Esophagus squamous epithelium (tissue), 5 donors: Measurements from ENCODE around the gene DCHS1. TPM values are rescaled to one million over a fixed set of nuclear protein-coding genes. Genes with fewer than 3 reads are reported as not detected.

Experiments used
- DNase-seq: peaks from one replicate; lab custom pipeline; 2025; lab: John Stamatoyannopoulos, UW
- H3K27ac ChIP-seq, 4 donors: fragments of 200-600 bp; sonication (generic); one replicate each; pipeline ENCODE4 v1.5.1; 2016 to 2019; ENCODE audit warnings: mild to moderate bottlenecking in 1 of 4
- H3K27me3 ChIP-seq, 4 donors: fragments of 200-600 bp; sonication (generic); 1 replicate in 3 of 4; 2 replicates in 1 of 4; pipeline versions ENCODE4 v1.5.1 to v1.6.0; 2017 to 2021; ENCODE audit warnings: antibody characterized with exemption in 1 of 4
- H3K36me3 ChIP-seq, 3 donors: fragments of 200-600 bp; sonication (generic); one replicate each; pipeline ENCODE4 v1.5.1; 2016 to 2019
- H3K4me1 ChIP-seq, 3 donors: fragments of 200-600 bp; sonication (generic); one replicate each; pipeline ENCODE4 v1.5.1; 2017 to 2019
- H3K4me3 ChIP-seq, 4 donors: fragments of 200-600 bp; sonication (generic); 1 replicate in 3 of 4; 2 replicates in 1 of 4; pipeline ENCODE4 v1.5.1; 2016 to 2019; ENCODE audit warnings: mild to moderate bottlenecking in 2 of 4, moderate library complexity in 1 of 4
- H3K9me3 ChIP-seq, 3 donors: fragments of 200-600 bp; sonication (generic); one replicate each; pipeline ENCODE4 v1.5.1; 2016 to 2019
- CTCF ChIP-seq, 6 experiments: fragments of 450-650 bp in 4 of 6; fragments of 200-600 bp in 2 of 6; sonication (generic) in 2 of 6; IDR thresholded peaks; one replicate each; pipeline ENCODE4 v1.5.1; 2016 to 2019; ENCODE audit warnings: antibody characterized with exemption in 6 of 6, mild to moderate bottlenecking in 4 of 6, moderate library complexity in 4 of 6
- POLR2A ChIP-seq, 4 donors: fragments of 450-650 bp; IDR thresholded peaks; one replicate each; pipeline ENCODE4 v1.6.1; 2017; ENCODE audit warnings: antibody characterized with exemption in 4 of 4, mild to moderate bottlenecking in 4 of 4, moderate library complexity in 3 of 4
- WGBS, 2 donors: methylation state at CpG; one replicate each; pipeline ENCODE4 v1.1.5; 2018; 5-methylcytosine and 5-hydroxymethylcytosine counted together
- intact Hi-C: fragments of 100-400 bp; cut with DNase I; formaldehyde crosslinking; loops from one replicate; pipeline ENCODE4 v1.15.0; 2022
- total RNA-seq, 4 donors: library from RNA; depleted of rRNA; stranded (reverse); fragments of >200 nt; gene quantifications; one replicate each; pipeline ENCODE4 v1.1.0, GENCODE V29; 2016
- donor health status: DM: yes; HTN: yes; CAD: no.

DCHS1 gene
- total RNA-seq, 4 donors from 2014 or later = 1.1 to 9.9 (median 2.3) TPM

GRCh38 chr11:6635082-6635932 lies 20.3 kb downstream of the DCHS1 start:
- 54 to 64% methylated on average over 9 to 10 of the region's 10 CpGs for WGBS, 2 donors

GRCh38 chr11:6634534-6634933 lies 21.1 kb downstream of the DCHS1 start:
- TF ChIP-seq POLR2A (IDR thresholded peaks at IDR 0.05) (no peak), CTCF (IDR thresholded peaks at IDR 0.05) (no peak)
- no peak for DNase-seq
- peaks cover 0 to 26% (median 0%) of the 10 kb centered on the region in 4 donors for H3K27me3 ChIP-seq
- peak overlapping the region in 1 of 4 donors; percentile 61 for H3K27ac ChIP-seq
- WGBS, 2 donors = 36 to 54% methylated on average over 1 of the region's 1 CpG
- no peaks in the 10 kb centered on the region for H3K9me3 ChIP-seq
- intact Hi-C loops = no loop called here
- no peak overlapping the region for H3K4me3 ChIP-seq
- H3K36me3 ChIP-seq = peaks cover 0 to 35% (median 0%) of the 10 kb centered on the region in 3 donors
- peaks cover 8 to 68% (median 20%) of the 10 kb centered on the region in 3 donors for H3K4me1 ChIP-seq

More at GRCh38 chr11:6635082-6635932, 20.3 kb downstream of the DCHS1 start:
- TF ChIP-seq POLR2A (IDR thresholded peaks at IDR 0.05) (no peak), CTCF (IDR thresholded peaks at IDR 0.05) (no peak)
- H3K4me1 ChIP-seq = peaks cover 8 to 62% (median 20%) of the 10 kb centered on the region in 3 donors
- no peak overlapping the region for H3K4me3 ChIP-seq
- DNase-seq = no peak
- intact Hi-C loops = no loop called here
- H3K27me3 ChIP-seq = peaks cover 0 to 18% (median 0%) of the 10 kb centered on the region in 4 donors
- H3K27ac ChIP-seq = peak overlapping the region in 3 of 4 donors; percentile 61 to 72 (median 63)
- H3K36me3 ChIP-seq = peaks cover 0 to 35% (median 0%) of the 10 kb centered on the region in 3 donors
- no peaks in the 10 kb centered on the region for H3K9me3 ChIP-seq

- intact Hi-C loops = no loop called here
- DNase-seq = no peak
- Histone ChIP-seq H3K36me3 (peaks cover 0 to 41% (median 0%) of the 10 kb centered on the region in 3 donors), H3K4me1 (peaks cover 8 to 62% (median 20%) of the 10 kb centered on the region in 3 donors), H3K4me3 (no peak overlapping the region), H3K9me3 (no peaks in the 10 kb centered on the region), H3K27ac (no peak overlapping the region), H3K27me3 (peaks cover 0 to 34% (median 0%) of the 10 kb centered on the region in 4 donors)
- 86 to 90% methylated on average over 8 to 12 of the region's 16 CpGs for WGBS, 2 donors
- TF ChIP-seq POLR2A (IDR thresholded peaks at IDR 0.05) (no peak), CTCF (IDR thresholded peaks at IDR 0.05) (no peak)
Measured at GRCh38 chr11:6633422-6634408, 21.9 kb downstream of the DCHS1 start.

GRCh38 chr11:6632116-6633073 lies 23.2 kb downstream of the DCHS1 start:
- Histone ChIP-seq H3K27ac (no peak overlapping the region), H3K36me3 (peaks cover 0 to 47% (median 0%) of the 10 kb centered on the region in 3 donors), H3K4me3 (no peak overlapping the region), H3K4me1 (peaks cover 8 to 50% (median 10%) of the 10 kb centered on the region in 3 donors), H3K27me3 (peaks cover 0 to 34% (median 0%) of the 10 kb centered on the region in 4 donors), H3K9me3 (no peaks in the 10 kb centered on the region)
- TF ChIP-seq POLR2A (IDR thresholded peaks at IDR 0.05) (no peak), CTCF (IDR thresholded peaks at IDR 0.05) (no peak)
- WGBS, 2 donors = 84 to 87% methylated on average over 8 to 12 of the region's 29 CpGs
- no peak for DNase-seq
- intact Hi-C loops = no loop called here
